ENCODE measurements around the gene NPTX1.
"Not testable (repeated sequence)": the region's sequence is repeated elsewhere in the genome, so short reads cannot be mapped to it uniquely, and the experiment has no call there.

Gene NPTX1

GRCh38 chr17:80507965-80508364, 31.6 kb upstream of the NPTX1 start:
- Histone ChIP-seq H4K8ac (ENCODE audit: low read length) (no peak overlapping the region), H2BK15ac (ENCODE audit: low read depth, poor library complexity, severe bottlenecking) (no peak overlapping the region), H2BK120ac (ENCODE audit: low read depth, low read length) (no peak overlapping the region), H3K23ac (ENCODE audit: low read length in 2 of 2) (no peak overlapping the region), H3K4ac (ENCODE audit: low read depth in 1 of 2, low read length in 2 of 2) (no peak overlapping the region), H3K9ac (ENCODE audit: low read length) (no peak overlapping the region), H3K27ac (ENCODE audit: low read length, poor library complexity, severe bottlenecking) (no peak overlapping the region), H2BK12ac (ENCODE audit: low read length in 2 of 2) (no peak overlapping the region), H3K4me1 (ENCODE audit: control insufficient read depth, insufficient read depth, low read depth, low read length) (peaks cover 10% of the 10 kb centered on the region), H3K4me2 (ENCODE audit: low read length, poor library complexity, severe bottlenecking) (no peak overlapping the region), H2BK5ac (ENCODE audit: low read depth, low read length, poor library complexity, severe bottlenecking) (no peak overlapping the region), H3K4me3 (ENCODE audit: insufficient read depth in 1 of 2, low read depth in 1 of 2, low read length in 2 of 2) (no peak overlapping the region), H4K91ac (ENCODE audit: low read length) (no peak overlapping the region), H3K36me3 (ENCODE audit: control insufficient read depth in 1 of 2, insufficient read depth in 2 of 2, low read depth in 1 of 2, low read length in 2 of 2) (no peaks in the 10 kb centered on the region), H2AK5ac (ENCODE audit: low read length, severe bottlenecking) (no peak overlapping the region), H3K18ac (ENCODE audit: low read depth in 1 of 2, low read length in 2 of 2) (no peak overlapping the region), H3K27me3 (ENCODE audit: control insufficient read depth in 1 of 2, insufficient read depth in 1 of 2, low read length in 2 of 2) (peaks cover 9 to 17% of the 10 kb centered on the region in 2 experiments), H2AFZ (ENCODE audit: low read depth, low read length) (no peak overlapping the region), H3K14ac (ENCODE audit: low read length in 2 of 2) (no peak overlapping the region), H3K79me1 (replicated peaks; ENCODE audit: low read length, poor library complexity, severe bottlenecking) (no peaks in the 10 kb centered on the region), H3K9me3 (ENCODE audit: control insufficient read depth, low read length) (no peaks in the 10 kb centered on the region)
- DNase-seq = no peak
- WGBS = 98% methylated on average over 2 of the region's 3 CpGs

DNA sequence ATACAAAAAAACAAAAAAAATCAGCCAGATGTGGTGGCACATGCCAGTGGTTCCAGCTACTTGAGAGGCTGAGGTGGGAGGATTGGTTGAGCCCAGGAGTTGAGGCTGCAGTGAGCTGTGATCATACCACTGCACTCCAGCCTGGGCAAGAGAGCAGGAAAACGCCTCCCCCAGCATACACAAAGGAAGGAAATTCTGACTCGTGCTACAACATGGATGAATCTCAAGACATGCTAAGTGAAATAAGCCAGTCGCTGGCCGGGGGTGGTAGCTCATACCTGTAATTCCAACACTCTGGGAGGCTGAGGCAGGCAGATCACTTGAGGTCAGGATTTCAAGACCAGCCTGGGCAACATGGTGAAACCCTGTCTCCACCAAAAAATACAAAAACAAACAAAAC, 30.8 kb upstream of the NPTX1 start:
- H4K91ac ChIP-seq (ENCODE audit: low read length); H3K14ac ChIP-seq (ENCODE audit: low read length in 2 of 2); H3K9me3 ChIP-seq (ENCODE audit: control insufficient read depth, low read length); H3K4me1 ChIP-seq (ENCODE audit: control insufficient read depth, insufficient read depth, low read depth, low read length); H2BK12ac ChIP-seq (ENCODE audit: low read length in 2 of 2); H2AK5ac ChIP-seq (ENCODE audit: low read length, severe bottlenecking); H2BK5ac ChIP-seq (ENCODE audit: low read depth, low read length, poor library complexity, severe bottlenecking); H3K9ac ChIP-seq (ENCODE audit: low read length); H2BK15ac ChIP-seq (ENCODE audit: low read depth, poor library complexity, severe bottlenecking); H2BK120ac ChIP-seq (ENCODE audit: low read depth, low read length); H3K79me1 ChIP-seq (replicated peaks; ENCODE audit: low read length, poor library complexity, severe bottlenecking); H3K36me3 ChIP-seq (ENCODE audit: control insufficient read depth in 1 of 2, insufficient read depth in 2 of 2, low read depth in 1 of 2, low read length in 2 of 2); H3K4ac ChIP-seq (ENCODE audit: low read depth in 1 of 2, low read length in 2 of 2); H3K18ac ChIP-seq (ENCODE audit: low read depth in 1 of 2, low read length in 2 of 2); H3K23ac ChIP-seq (ENCODE audit: low read length in 2 of 2); H2AFZ ChIP-seq (ENCODE audit: low read depth, low read length); H3K4me3 ChIP-seq (ENCODE audit: insufficient read depth in 1 of 2, low read depth in 1 of 2, low read length in 2 of 2); H4K8ac ChIP-seq (ENCODE audit: low read length); H3K4me2 ChIP-seq (ENCODE audit: low read length, poor library complexity, severe bottlenecking); H3K27ac ChIP-seq (ENCODE audit: low read length, poor library complexity, severe bottlenecking): not testable (repeated sequence)
- WGBS = 30% methylated on average over 4 of the region's 4 CpGs
- H3K27me3 ChIP-seq (ENCODE audit: control insufficient read depth in 1 of 2, insufficient read depth in 1 of 2, low read length in 2 of 2) = peaks cover 9 to 17% of the 10 kb centered on the region in 2 experiments
- DNase-seq = peak; percentile 6

DNA sequence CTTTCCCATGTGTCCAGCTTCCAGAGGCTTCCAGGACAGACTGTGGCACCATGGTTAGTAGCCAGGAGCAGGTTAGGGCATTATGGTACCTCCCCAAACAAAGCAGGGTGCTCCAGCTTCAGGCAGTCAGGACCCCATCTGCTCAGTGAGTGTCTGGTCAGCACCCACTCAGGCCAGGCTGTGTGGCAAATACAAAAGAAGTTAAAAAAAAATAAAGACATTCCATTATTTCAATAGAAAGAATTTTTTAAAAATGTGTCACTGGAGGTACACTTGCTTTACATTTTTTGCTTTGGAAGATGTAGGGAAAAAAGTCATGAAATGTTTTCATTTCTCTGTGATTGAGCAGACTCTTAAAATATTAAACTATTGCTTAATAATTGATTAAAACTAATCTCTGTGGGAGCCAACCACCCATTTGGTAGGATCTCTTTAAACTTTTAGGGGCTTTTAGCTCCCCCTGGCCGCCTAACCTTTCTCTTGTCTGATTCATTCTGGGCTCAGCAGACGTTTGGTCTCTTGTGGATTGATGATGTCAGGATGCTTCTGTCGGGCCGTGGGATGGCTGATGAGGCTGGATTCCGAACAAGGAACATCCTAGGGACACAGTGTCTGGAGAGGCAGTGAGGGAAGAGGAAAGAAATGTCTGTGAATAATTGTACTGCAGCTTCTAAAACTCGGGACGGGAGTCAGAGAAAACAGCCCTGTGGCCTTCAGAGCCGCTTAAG, 28.4 kb upstream of the NPTX1 start:
- no peaks in the 10 kb centered on the region for H3K9me3 ChIP-seq (ENCODE audit: control insufficient read depth, low read length)
- no peak overlapping the region for H3K4me3 ChIP-seq (ENCODE audit: insufficient read depth in 1 of 2, low read depth in 1 of 2, low read length in 2 of 2)
- no peak overlapping the region for H3K23ac ChIP-seq (ENCODE audit: low read length in 2 of 2)
- no peak overlapping the region for H2BK15ac ChIP-seq (ENCODE audit: low read depth, poor library complexity, severe bottlenecking)
- no peak overlapping the region for H2AK5ac ChIP-seq (ENCODE audit: low read length, severe bottlenecking)
- H4K8ac ChIP-seq (ENCODE audit: low read length) = no peak overlapping the region
- H3K14ac ChIP-seq (ENCODE audit: low read length in 2 of 2) = no peak overlapping the region
- H2BK120ac ChIP-seq (ENCODE audit: low read depth, low read length) = no peak overlapping the region
- H4K91ac ChIP-seq (ENCODE audit: low read length) = no peak overlapping the region
- peak overlapping the region; percentile 26 for H2BK5ac ChIP-seq (ENCODE audit: low read depth, low read length, poor library complexity, severe bottlenecking)
- peak overlapping the region; percentile 14 for H3K9ac ChIP-seq (ENCODE audit: low read length)
- H3K27ac ChIP-seq (ENCODE audit: low read length, poor library complexity, severe bottlenecking) = no peak overlapping the region
- no peak overlapping the region for H3K18ac ChIP-seq (ENCODE audit: low read depth in 1 of 2, low read length in 2 of 2)
- H3K79me1 ChIP-seq (replicated peaks; ENCODE audit: low read length, poor library complexity, severe bottlenecking) = no peaks in the 10 kb centered on the region
- peaks cover 11% of the 10 kb centered on the region in 2 experiments for H3K27me3 ChIP-seq (ENCODE audit: control insufficient read depth in 1 of 2, insufficient read depth in 1 of 2, low read length in 2 of 2)
- 18% methylated on average over 8 of the region's 8 CpGs for WGBS
- H3K36me3 ChIP-seq (ENCODE audit: control insufficient read depth in 1 of 2, insufficient read depth in 2 of 2, low read depth in 1 of 2, low read length in 2 of 2) = no peaks in the 10 kb centered on the region
- peak overlapping the region; percentile 35 for H3K4me2 ChIP-seq (ENCODE audit: low read length, poor library complexity, severe bottlenecking)
- DNase-seq = peak; percentile 48
- H2BK12ac ChIP-seq (ENCODE audit: low read length in 2 of 2) = no peak overlapping the region
- H3K4me1 ChIP-seq (ENCODE audit: control insufficient read depth, insufficient read depth, low read depth, low read length) = peaks cover 7% of the 10 kb centered on the region
- H2AFZ ChIP-seq (ENCODE audit: low read depth, low read length) = no peak overlapping the region
- H3K4ac ChIP-seq (ENCODE audit: low read depth in 1 of 2, low read length in 2 of 2) = no peak overlapping the region

DNA sequence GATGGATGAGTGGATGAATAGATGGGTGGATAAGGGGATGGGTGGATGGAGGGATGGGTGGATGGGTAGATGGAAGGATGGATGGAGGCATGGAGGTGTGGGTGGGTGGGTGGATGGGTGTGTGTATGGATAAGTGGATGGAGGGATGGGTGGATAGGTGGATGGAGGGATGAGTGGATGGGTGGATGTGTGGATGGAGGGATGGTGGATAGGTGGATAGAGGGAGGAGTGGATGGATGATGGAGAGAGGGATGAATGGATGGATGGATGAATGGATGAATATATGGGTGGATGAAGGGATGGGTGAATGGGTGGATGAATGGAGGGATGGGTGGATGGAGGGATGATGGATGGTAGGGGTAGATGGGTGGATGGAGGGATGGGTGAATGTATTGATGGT, 27.5 kb upstream of the NPTX1 start:
- Histone ChIP-seq H3K9ac (ENCODE audit: low read length) (no peak overlapping the region), H3K9me3 (ENCODE audit: control insufficient read depth, low read length) (no peaks in the 10 kb centered on the region), H3K27me3 (ENCODE audit: control insufficient read depth in 1 of 2, insufficient read depth in 1 of 2, low read length in 2 of 2) (peaks cover 10 to 15% of the 10 kb centered on the region in 2 experiments), H3K79me1 (replicated peaks; ENCODE audit: low read length, poor library complexity, severe bottlenecking) (no peaks in the 10 kb centered on the region), H3K4ac (ENCODE audit: low read depth in 1 of 2, low read length in 2 of 2) (no peak overlapping the region), H2AFZ (ENCODE audit: low read depth, low read length) (no peak overlapping the region), H2BK120ac (ENCODE audit: low read depth, low read length) (no peak overlapping the region), H3K18ac (ENCODE audit: low read depth in 1 of 2, low read length in 2 of 2) (no peak overlapping the region), H2BK5ac (ENCODE audit: low read depth, low read length, poor library complexity, severe bottlenecking) (no peak overlapping the region), H3K36me3 (ENCODE audit: control insufficient read depth in 1 of 2, insufficient read depth in 2 of 2, low read depth in 1 of 2, low read length in 2 of 2) (no peaks in the 10 kb centered on the region), H2BK15ac (ENCODE audit: low read depth, poor library complexity, severe bottlenecking) (no peak overlapping the region), H3K4me3 (ENCODE audit: insufficient read depth in 1 of 2, low read depth in 1 of 2, low read length in 2 of 2) (no peak overlapping the region), H3K23ac (ENCODE audit: low read length in 2 of 2) (no peak overlapping the region), H3K14ac (ENCODE audit: low read length in 2 of 2) (no peak overlapping the region), H2BK12ac (ENCODE audit: low read length in 2 of 2) (no peak overlapping the region), H4K8ac (ENCODE audit: low read length) (no peak overlapping the region), H2AK5ac (ENCODE audit: low read length, severe bottlenecking) (no peak overlapping the region), H3K27ac (ENCODE audit: low read length, poor library complexity, severe bottlenecking) (no peak overlapping the region), H4K91ac (ENCODE audit: low read length) (no peak overlapping the region), H3K4me2 (ENCODE audit: low read length, poor library complexity, severe bottlenecking) (no peak overlapping the region), H3K4me1 (ENCODE audit: control insufficient read depth, insufficient read depth, low read depth, low read length) (peaks cover 7% of the 10 kb centered on the region)
- no peak for DNase-seq

Measured in mesenchymal stem cell (in vitro differentiated cells and primary cell).